ENCODE results near the gene ZFHX2.

ZFHX2 gene

DNA sequence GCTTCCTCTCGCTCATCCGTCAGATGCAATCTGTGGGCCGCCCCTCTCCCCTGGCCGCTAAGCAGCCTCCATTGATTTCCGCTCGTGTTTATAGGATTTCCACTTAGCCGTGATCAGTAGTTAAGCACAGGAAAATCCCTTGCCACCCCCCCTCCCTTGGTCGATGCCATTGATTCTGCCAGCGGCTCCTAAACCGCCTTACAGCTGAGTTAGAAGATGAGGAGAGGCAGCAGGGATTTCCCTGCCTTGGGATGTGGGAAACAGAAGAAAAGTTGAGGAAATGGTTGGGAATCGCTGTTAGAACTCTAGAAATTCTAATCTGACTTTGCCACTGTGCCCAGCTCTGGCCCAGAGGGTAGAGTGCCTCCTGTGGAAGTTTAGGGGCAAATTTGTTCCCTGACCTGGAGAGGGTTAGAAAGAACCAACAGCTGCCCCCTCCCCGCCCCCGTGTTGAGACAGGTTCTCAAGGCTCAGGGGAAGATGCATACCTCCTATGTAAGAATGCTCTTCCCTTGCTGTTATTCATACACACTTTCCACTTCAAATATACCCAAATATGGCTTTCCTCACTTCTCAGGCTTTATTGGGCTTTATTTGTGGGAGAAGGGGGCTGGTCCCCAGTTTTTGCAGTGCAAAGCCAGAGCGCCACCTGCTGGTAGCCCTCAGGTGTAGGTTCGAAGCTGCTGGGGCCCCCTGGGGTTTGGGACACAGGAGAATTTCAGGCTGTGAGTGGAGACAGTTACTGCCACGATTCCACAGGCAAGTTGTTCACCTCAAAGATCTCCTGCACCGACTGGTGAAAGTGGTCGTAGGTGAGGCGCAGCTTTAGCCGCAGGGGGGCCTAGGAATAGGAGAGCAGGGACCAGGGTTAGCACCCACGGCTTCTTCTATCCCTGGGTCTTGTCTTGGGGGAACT is 7.7 kb upstream of the ZFHX2 start:
- peak; percentile 52 for DNase-seq

DNA sequence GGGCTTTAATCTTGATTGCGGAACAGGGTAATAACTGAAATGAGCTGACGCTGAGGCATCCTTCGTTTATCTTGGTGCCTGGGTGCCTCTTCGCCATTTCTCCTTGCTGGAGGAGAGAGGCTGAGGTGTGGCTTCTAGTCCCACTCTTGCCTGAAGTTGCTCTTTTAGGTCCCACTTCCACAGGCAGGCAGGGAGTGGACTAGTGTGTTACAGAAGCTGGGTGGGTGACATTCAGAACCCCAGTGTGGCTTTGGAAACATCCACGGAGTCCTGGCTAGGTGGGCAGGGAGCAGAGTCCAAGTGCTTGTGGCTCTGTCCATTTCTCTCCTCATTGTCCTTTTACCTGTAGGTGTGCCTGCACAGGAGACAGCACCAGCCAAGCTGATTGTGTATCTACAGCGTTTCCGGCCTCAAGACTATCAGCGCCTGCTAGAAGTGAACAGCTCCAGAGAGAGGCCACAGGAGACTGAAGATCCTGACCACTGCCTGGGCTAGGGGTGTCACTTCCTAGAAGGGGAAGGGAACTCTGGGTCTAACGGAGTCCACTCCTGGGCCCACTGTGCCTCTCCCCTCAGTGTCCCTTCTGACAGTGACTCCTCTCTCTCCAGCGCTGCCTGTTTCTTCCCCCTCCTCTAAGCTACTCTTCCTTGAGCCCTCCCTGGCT is 6.9 kb upstream of the ZFHX2 start:
- DNase-seq, result no peak

DNA sequence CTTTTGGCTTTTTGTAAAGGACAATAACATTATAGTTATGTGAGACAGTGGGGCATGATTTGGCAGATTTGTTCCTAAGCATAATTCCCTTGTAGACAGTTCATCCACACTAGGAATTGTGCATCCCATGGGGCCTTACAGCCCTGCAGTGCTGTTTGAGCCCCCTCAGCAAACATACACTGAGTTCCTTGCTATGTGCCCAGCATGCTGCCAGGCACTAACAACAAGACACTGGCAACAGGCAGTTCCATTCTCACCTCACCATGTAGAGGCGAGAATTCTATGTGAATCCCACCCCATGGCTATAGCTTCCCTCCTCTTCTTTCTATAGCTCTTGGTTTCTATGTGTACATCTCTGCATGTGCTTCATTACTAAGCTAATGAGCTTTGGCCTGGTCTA is 6.4 kb upstream of the ZFHX2 start:
- DNase-seq, result no peak

DNA sequence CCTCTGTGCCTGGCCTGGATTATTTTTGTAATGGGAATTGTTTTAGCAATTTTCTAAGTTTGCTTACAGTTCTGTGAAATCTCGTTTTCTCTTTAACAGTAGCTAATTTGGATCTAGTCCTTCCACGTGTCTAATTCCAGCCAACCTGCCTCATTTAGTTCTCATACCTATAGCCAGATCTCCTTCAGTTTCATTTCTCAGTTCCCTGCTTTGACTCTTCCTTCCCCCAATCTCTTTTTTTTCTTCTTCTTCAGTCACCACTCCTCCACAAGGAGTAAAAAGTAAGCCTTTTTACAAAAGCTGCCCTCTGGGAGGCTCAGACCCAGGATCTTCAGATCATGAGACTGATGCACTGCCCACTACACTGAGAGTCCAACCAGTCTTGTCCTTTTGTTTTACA is 6.0 kb upstream of the ZFHX2 start:
- DNase-seq, result no peak

DNA sequence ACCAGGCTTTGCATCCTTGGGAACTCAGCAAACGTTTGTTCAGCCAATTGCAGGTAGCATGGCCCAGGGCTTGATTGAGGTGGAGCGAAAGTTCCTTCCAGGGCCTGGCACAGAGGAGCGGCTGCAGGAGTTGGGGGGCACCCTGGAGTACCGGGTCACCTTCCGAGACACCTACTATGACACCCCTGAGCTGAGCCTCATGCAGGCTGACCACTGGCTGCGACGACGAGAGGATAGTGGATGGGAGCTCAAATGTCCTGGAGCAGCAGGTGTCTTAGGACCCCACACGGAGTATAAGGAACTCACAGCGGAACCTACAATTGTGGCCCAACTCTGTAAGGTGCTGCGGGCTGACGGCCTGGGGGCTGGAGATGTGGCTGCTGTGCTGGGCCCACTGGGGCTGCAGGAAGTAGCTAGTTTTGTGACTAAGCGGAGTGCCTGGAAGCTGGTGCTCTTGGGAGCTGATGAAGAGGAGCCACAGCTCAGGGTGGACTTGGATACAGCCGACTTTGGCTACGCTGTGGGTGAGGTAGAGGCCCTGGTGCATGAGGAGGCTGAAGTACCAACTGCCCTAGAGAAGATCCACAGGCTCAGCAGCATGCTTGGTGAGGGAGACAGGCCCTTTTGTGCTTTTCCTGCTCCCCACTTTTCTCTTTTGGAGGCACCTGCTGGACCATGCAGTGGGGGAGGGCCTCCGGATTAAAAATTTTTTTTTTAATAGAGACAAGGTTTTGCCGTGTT is 5.3 kb upstream of the ZFHX2 start:
- no peak for DNase-seq

DNA sequence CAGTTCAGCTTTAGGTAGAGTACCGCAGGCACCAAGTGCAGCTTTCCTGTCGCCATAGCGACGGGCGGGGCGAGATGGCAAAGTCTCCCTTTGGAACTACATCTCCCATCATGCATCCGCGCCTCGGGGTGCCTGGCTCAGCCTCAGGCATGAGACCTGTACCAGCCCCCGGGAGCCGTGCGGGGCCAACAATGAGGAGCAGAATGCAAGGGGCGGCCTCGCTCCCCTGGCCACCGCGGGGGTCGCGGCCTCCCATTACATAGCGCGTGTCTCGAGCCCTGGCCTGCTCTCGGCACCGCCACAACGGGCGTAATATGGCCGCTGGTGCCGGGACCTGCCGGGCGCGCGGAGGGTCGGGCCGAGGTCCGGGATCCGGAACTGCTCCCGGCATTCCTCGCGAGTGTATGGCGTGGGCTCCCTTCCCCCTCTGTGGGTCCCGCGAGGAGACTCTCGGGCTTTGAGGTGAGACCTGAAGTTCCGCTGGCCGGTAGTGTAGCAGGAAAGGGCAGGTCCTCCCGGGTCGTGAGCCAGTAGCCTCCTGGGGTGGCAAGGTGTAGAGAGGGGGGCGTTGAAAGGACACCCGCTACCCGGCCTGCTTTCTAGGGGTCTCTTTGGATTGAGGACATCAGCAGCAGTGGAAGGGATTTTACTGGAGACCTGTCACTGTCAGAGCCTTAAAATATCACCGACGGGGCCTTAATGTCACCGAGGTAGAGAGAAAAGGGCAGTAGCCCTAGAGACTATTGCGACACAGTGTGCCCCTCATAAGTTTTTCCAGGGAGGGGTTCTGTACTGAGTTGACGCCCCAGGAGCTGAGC is 4.5 kb upstream of the ZFHX2 start, which contains the start of gene THTPA:
TSS of gene THTPA (plus strand) at position 390 of the 818 bp plus-strand sequence. CDS start 487 bp downstream, outside the sequence.
- peak; percentile 91 for DNase-seq

DNA sequence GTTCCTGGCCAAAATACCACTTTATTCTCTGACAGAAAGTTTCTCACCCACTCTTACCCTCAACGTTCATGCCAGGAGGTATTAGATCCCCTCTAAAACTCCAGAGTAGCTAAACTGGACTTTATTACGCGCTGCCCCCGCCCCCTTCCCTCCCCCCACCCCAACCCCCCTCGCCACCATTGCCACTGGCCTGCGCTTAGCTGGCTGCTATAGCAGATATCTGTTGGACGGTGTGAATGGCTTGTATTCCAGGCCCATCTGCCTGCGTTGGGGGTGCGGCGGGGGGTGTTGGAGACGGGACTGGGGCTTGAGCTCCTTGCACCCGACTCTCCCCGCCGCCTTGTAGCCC is 3.9 kb upstream of the ZFHX2 start:
- DNase-seq, result no peak

DNA sequence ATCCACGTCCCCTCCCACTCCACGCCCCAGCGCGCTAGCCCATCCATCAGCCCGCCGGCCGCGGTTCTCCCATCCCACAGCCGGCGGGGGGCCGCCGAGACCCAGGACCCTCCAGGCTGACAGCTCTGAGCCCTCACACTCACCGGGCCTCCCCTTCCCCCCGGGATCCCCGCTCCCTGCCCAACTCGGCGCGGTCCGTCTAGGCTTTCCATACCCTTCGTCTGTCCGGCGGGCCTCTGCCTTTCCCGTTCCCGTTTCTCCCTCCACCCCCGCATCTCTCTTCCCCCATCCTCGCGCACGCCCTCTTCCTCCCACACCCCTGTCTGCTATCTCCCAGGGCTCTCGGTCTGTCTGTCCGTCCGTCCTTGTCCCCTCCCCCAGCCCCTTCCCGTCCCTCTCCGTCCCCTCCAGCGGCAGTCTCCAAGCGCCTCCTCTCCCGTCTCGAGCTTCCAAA is 726 bp downstream of the ZFHX2 start:
- peak; percentile 52 for DNase-seq

DNA sequence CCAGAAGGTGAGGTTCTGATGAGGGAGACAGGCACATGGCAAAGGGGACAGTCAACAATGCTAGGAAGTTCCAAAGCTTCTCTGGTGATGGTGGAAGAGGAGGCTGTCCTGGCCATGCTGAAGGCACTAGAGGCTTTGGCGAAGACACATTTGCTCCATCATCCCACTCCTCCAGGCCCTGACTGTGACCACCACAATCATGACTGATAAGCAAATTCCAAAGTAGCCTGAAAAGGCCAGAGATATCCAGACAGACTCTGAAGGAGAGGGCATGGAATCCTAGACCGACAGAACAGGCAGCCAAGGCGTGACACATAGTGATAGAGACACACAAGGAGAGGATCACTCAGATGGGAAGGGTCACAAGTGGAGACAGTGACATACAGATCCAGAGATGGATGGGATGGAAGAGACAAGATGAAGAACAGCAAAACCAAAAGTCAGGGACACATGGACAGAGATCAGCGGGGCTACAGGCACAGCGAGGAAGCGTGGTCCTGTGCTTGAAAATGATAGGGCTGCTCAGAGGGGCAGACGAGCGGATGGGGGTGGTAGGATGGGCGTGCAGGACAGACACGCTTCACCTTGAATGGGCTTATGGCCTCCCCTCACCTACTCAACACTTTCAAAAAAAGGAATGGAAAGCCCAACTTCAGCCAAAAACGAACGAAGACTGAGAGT is 1.3 kb downstream of the ZFHX2 start:
- DNase-seq, result no peak

DNA sequence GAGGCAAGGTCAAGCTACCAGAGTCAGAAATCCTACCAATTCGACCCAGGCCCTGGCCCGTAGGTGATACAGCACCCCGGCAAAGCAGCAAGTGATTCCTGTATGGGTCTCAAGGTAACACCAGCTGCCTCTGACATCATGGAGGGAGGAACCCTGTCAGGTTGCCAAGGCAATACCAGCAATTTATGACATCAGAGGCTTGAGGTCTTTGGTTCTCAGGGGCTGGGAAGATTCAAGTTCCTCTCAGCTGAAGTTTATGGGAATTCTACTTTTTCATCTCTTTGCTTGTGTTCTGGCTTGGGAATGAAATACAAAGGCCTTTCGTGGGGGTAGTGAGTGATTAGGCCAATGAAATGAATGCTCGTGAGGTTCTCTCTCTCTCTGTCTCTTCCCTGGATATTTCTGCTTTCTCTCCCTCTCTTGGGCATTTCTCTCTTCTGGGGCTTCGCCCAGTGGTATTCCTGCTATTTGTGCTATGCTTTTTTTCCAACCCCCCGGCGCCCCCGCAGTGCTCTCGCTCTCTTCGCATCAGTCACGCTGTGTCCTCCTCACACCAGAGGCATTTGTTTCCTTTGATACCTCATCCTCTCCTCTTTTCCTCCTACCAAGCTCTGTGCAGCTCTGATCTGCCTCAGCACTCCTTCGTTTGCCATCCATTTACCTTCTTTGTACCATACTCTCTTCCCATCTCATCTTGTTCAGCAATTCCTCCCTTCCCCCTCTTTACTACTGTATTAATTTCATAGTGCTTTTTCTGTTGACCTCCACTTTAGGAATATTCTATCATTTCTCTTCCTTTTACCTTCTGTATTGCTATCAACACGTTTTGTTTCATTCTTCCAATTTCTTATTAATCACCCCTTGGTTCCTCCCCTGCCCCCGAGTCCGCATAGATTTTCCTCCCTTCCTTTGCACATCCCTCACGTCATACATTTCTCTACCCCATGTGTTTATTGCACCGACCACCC is 2.9 kb downstream of the ZFHX2 start:
- DNase-seq, result no peak

DNA sequence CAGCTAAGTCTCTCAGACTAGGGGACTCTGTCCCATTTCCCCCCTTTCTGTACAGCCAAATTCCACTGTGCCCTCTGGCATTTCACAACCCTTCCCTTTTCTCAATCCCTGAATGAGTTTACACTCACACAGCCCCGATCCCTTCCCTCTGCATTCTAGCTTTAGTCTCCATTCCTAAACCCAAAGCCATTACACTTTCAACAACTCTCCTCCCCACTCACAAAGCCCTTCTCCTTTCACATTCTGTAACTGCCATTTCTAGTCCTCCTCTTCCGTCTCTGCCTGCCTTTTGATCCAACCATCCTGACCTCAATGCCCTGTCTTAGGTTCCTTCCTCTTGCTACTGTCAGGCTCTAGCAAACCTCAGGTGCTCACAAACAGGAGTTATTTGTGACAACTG is 3.6 kb downstream of the ZFHX2 start:
- DNase-seq, result no peak

DNA sequence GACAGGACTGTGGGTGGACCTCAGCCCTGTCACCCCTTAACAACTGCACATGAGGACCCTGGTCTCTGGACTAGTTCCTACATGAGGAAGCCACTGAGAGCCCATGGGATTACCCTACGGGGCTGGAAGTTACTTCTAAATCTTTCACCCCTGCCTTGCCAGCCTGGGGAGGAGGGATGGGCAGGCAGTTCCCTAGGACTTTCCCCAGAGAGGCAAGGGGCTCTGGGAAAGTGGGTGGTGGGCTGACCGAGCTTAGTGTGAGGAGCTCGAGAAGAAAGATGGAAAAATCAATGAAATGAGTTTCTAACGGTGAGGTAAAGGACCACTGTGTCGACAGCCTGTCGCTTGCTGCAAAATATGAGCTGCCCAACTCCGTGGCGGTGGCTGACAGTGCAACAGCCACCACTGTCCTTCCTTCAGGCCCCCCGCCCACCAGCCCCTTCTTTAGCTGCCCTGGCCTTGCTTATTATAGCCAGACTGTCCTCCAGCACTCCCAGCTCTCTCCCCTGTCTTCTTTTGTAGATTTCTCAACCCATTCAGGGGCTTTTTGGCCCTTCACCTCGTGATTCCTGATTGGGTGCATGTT is 5.0 kb downstream of the ZFHX2 start:
- no peak for DNase-seq

DNA sequence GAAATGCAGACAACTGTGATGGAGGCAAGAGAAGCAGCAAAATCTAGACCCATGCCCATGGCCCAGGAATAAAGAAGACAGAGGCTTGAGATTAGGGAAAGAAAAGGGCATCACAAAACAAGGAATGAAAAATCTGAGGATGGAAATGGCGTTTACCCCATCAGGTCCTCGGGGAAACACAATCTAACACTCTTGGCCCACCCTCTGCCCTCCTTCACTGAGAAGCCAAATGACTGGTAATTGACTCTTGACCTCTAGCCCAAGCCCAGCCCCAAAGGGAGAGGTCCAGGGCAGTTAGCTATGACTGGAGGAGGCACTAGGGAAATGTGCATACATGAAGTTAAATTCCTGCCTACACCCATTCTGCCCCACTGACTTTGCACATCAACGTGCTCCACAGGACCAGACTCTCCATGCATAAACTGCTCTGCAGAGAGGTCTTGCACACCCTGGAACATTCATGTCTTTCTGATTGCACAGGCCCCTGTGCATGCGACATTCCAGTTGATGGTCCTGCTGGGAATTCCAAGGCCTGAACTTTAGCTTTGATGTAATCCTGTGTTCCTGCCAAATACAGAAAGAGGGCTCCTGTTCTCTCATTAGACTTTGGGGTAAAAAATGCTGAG is 5.7 kb downstream of the ZFHX2 start:
- no peak for DNase-seq

DNA sequence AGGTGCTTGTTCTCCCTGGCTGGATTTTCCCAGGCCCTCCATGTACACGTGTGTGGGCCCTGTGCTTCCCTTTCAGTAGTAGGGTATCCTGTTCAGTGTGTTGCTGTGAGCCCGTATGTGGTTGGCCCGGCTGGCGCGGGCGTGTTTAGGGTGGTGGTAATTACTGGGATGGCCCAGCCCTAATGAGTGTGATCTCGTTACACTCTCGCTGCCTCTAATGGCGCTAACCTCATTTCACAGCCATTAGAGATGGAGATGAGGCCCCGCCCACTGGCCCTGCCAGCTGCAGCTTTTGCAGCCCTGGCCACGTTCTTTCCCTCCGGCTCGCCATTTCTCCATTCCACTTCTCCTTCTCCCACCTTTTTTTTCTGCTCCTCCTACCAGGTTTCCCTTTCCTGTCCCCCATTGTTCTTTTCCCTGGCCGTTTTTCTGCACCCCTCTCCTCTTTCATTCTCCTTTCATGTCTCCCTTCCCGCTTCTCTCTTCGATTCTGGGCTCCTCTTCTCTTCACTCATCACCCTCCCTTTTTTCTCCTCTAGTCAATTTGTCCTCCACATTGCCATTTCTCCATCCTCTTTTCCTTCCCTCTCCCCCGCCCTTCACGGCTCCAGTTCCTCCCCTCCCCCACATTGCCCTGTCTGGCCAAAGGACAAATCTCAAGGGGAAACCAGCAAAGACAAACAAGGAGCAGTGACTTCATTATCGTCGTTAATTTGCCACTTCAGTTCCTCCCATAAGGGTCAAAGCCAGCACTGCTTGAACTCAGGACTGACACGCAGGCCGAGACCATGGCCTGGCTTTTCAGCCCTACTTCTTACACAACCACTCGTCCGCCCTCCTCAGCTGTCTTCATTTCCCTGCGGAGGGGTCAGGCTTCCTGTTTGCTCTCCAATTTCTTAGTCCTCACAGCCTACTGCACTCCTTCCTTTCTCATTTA is 6.8 kb downstream of the ZFHX2 start:
- peak; percentile 62 for DNase-seq

DNA sequence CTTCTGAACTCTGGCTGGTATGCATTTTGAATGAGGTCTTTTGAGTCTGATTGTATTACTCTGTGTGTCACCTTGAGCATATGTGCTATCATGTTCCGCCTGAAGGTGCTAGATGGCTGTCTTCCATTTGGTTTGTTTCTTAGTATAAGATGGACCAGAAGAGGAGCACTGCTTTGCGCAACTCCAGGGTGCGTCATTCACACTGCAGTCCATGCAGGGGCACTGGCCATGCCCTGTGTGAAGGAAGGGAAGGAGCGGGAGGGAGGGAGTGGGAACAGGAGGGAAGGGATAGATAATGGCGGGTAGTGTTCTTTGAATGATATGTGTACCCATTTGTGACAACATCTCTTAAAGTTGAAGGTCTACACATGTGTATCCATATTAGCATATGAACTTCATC is 8.2 kb downstream of the ZFHX2 start:
- no peak for DNase-seq

DNA sequence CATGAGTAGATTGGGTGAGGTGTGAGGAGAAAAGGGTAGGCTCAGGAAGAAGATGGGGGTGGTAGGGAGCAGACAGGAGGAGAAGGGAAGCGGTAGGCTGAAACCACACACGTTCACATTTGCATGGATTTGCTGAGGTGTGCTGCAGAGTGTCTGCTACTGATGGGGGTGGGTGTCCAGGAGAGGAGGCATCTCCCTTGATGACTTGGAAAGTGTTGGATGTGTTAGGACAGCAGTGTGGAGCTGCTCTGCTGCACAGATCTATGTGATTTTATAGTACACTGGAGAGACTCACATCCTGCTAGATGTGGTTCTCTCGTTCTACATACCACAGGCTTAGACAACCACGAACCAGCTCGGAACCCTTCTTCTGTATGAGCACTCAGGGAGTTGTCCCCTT is 9.3 kb downstream of the ZFHX2 start:
- no peak for DNase-seq

DNA sequence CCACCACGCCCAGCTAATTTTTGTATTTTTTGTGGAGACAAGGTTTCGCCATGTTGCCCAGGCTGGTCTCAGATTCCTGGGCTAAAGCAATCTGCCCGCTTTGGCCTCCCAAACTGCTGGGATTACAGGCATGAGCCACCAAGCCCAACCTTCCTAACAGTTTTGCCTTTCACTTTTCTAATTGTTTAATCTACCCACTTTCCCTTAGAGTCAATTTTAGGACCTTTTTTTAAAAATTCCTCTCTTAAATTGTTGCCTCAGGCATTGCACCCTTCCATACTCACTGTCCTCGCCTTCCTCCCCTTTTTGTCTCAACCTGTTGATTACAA is 11.5 kb downstream of the ZFHX2 start:
- no peak for DNase-seq

DNA sequence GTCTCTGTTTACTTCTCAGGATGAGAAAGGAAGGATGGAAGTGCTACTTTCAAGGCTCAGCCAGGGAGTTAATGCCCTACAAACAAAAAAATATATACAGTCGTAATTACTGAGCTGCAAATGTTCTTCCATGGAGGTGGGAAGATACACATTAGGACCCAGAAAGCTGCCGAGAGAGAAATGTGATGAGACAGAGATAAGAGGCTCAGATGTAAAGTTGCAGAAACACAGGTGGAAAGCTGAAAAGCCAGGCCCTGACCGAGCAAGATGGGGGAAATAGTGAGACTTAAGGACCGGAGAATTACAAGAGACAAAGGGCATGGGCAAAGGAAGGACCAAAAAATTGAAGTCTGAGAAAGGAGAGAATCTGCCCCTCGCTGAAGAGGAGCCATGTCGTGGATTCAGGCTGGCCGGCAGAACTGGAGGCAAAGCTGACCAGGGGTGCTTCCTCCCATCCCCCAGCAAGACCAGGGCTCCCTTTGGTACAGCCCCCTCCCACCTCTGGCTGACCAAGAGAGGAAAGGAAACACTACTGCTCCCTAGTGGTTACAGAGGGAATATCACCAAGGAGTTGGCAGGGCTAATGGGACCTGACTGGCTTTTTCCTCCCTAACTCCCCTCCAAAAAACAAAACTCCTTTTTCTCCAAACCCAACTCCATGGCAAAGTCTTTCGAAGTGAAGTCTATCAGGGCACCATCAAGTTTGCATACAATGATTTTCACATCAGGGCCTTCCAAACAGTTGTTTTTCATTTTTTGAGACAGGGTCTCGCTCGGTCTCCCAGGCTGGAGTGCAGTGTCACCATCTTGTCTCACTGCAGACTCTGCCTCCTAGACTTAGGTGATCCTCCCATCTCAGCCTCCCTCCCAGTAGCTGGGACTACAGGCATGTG is 12.1 kb downstream of the ZFHX2 start:
- peak; percentile 73 for DNase-seq
